GM21360 (cell line): ENCODE data around the gene P3H2.
A peak's percentile ranks its signal among the peaks of the same experiment; 100 is the strongest.

Source experiments
- ATAC-seq: cut with Tn5 transposase; IDR thresholded peaks from one replicate; pipeline ENCODE4 v1.9.1; 2021; ENCODE audit warnings: mild to moderate bottlenecking, moderate library complexity; ENCODE audit not compliant: unreplicated experiment

The P3H2 gene

GRCh38 chr3:190125436-190126068 lies 4.9 kb upstream of the P3H2 start:
- no peak for ATAC-seq

GRCh38 chr3:190124067-190124466 lies 3.4 kb upstream of the P3H2 start:
- no peak for ATAC-seq

- no peak for ATAC-seq
Observed at GRCh38 chr3:190122198-190122771, 1.6 kb upstream of the P3H2 start.

DNA sequence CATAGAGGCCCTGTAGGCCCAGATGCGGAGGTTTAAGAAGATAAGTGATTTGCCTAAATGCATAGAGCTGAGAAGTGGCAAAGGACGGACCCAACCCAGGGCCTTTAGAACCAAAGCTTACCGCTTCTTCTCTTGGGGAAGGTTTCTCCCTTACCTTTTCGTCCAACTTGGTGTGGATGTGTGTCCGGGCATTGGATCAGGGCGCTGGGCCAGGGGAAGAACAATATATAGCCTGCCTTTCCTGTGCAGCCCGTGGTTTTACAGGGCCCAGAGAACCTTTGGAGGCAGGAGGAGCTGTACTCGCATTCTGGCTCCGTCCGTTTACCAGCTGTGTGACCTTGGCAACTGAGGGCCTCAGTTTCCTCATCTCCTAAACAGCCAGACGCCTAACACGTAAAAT lies 686 bp upstream of the P3H2 start:
- ATAC-seq: no peak

DNA sequence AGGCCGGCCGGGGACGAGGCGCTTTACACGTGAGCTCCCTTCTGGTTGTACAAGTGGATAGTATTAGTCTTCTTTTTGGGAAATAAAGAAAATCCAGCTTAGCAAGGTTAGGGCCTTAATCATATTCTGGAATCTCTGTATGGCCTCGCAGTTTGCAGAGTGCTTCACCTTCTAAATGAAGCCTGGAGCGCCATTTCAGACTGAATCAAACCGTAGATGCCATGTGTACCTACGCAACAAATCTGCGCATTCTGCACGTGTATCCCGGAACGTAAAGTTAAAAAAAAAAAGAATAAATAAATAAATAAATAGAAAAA lies 322 bp upstream of the P3H2 start:
- no peak for ATAC-seq

DNA sequence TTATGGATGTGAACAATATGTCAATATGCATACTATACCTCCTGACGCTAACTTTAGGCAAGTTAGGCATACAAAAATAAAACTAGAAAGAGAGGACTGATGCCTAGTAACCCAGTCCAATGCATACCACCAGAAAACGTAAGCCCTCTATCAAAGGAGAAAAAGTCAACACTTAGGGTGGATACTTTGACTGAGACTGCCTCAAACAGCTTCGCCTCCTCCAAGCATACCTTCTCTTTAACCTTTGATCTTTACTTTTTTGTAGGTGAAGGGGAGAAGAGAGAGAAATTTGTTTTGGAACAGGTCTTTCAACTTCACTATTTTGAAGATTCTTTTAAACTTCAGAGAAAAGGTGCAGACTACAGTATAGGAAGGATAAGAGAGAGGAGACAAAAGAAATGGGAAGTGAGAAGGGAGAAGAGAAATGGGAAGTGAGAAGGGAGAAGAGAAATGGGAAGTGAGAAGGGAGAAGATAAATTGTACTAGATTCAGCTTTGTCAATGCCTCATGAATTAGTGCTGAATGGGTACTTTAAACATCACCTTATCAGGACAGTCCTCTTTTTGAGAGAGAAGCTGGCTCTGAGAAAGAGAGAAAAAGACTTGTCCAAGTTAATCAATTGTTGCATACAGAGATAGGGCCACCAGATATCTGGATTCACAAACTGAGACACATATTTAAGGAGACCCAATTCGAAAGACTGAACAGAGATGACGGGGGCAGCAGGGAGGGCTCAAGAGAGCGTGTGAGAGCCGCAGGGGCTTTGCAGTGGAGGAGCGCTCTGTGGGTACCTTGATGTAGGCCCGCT lies 1.0 kb downstream of the P3H2 start:
- ATAC-seq: peak; percentile 10

DNA sequence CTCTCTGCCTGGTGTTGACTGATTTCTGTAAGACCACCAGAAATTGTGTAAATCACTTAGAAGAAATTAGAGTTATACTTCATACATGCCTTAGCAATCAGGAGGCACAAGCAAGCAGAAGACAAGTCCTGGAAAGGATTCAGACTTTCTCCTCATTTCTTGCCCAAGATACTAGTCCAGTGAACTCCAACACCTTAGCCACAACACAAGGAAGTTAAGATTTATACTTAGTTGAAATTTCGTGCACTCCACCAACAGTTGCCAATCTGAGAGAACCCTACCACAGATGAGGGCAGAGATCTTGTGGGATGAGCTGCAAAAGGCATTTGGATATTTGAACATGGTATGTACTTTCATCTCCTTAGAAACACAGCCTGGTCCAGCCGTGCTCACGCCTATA lies 2.3 kb downstream of the P3H2 start:
- ATAC-seq: no peak

- no peak for ATAC-seq
Observed at GRCh38 chr3:190117981-190118380, 2.7 kb downstream of the P3H2 start.

DNA sequence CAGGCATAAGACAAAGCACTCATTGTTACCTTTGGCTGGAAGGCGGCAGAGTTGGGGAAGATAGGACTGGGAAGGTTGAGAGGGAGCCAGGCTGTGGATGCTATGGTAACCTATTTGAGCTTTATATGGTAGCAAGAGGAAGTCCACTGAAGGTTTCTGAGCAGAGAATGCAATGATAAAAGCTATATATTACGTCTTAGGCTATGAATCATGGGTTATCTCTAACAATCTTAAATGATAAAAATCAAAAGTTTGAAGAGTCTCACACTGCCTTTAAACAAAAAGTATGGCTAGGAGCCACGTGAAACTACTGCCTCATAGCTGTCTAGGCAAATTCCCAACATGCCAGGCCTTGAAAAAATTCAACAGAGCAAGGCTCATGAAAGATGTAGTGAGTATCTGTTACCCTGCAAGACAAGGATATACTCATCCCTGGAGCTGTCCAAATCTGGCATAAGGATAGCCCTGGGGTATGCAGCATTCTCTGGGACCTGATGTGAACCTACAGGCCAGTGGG lies 4.1 kb downstream of the P3H2 start:
- no peak for ATAC-seq

- no peak for ATAC-seq
Observed at GRCh38 chr3:190110826-190111225, 9.9 kb downstream of the P3H2 start.

- ATAC-seq: no peak
Observed at GRCh38 chr3:190109441-190109840, 11.3 kb downstream of the P3H2 start.

DNA sequence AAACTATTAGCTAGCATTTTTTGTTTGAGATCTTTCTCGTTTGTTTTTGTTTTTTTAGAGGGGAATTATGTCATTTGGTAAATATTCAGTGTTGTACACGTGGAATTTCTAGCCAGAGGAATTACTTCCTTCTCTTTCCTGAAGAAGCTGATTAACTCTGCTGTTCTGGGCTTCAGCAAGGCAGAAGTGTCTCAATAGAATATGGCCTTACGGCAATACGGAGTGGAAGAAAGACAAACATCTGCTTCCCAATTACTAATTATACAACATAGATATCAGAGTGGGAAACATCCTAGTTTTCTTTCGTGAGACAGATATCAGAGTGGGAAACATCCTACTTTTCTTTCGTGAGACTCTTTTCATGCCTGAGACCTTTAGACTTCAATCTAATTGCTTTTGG lies 11.9 kb downstream of the P3H2 start:
- no peak for ATAC-seq

DNA sequence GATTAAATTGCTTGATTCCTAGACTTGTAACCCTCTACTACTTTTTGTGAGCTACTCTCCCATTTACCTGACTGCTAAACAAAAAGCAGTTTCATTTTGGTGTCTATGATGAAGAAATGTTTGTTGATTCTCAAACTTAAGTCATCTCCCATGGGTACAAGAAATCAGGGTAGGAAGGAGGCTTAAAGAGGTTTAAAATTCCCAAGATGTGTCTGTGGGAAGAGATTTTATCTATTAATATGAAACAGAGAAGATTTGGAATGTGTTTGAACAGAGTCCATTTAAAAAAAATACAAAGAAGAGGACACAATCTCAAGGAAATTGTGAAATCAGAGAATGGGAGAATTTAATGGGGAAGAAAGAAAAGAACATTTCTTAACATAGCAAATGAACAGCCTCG lies 14.8 kb downstream of the P3H2 start:
- no peak for ATAC-seq

DNA sequence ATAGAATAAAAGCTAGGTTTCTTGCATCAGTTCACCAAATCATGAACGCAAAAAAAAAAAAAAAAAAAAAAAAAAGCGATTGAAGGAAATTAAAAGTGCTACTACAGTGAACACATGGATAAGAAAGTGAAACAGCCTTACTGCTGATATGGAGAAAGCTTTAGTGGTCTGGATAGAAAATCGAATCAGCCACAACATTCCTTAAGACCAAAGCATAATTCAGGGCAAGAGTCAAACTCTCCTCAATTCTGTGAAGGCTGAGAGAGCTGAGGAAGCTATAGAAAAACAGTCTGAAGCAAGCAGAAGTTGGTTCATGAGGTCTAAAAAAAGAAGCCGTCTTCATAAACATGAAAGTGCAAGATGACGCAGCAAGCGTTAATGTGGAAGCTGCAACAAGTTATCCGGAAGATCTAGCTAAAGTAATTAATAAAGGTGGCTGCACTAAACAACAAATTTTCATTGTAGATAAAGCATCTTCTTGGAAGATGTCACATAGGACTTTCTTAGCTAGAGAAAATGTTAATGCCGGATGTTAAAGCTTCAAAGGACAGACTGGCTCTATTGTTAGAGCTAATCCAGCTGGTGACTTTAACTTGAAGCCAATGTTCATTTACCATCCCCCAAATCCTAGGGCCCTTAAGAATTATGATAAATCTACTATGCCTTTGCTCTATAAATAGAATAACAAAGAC lies 19.2 kb downstream of the P3H2 start:
- peak; percentile 45 for ATAC-seq

GRCh38 chr3:190099099-190099498 lies 21.6 kb downstream of the P3H2 start:
- ATAC-seq: no peak

DNA sequence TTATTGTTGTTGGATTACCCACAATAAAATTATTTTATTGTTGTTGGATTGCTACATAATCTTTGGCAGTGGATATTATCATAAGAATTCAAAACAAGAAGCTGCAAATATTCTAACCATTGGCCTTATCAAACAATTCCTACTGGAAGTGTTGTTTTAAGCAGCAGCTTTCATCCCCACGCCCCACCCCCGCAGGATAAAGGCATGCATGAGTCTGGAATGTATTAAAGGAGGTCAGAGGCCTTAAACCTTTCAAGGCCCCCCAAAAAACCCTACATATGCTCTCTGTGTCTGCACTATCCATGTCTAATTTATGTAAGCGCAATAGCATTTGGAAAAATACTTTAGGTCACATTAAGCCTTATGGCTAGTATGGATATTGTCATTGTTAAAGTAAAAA lies 23.1 kb downstream of the P3H2 start:
- no peak for ATAC-seq

DNA sequence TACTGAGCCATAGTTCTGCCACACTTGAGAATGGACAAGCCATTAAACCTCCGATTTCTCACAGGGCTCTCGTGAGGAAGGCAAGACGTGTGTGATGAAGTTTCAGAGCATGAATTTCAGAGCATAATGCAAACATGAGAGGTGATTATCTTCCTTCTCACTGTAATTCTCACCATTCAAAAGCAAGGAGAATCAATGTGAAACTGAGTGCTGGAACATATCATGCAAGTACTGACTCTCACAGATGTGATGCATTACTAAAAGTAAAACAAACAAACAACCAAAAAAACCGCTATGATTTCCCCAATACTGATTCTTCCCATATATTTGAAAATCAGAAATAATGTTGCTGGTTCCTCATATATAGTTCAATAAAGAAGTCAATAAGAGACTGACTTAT lies 23.7 kb downstream of the P3H2 start:
- ATAC-seq: peak; percentile 43

DNA sequence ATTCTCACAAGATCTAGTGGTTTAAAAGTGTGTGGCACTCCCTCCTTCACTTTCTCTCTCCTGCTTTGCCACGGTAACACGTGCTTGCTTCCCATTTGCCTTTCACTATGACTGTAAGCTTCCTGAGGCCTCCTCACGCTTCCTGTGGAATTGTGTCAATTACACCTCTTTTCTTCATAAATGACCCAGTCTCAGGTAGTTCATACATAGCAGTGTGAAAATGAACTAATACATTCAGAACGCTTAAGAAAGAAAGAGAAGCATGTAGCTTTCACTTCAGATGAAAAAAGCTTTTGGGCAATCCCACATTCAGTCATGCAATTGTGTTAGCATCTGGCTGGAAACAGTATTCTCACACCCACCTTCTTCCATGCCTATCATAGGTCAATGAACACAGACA lies 24.4 kb downstream of the P3H2 start:
- peak; percentile 45 for ATAC-seq

DNA sequence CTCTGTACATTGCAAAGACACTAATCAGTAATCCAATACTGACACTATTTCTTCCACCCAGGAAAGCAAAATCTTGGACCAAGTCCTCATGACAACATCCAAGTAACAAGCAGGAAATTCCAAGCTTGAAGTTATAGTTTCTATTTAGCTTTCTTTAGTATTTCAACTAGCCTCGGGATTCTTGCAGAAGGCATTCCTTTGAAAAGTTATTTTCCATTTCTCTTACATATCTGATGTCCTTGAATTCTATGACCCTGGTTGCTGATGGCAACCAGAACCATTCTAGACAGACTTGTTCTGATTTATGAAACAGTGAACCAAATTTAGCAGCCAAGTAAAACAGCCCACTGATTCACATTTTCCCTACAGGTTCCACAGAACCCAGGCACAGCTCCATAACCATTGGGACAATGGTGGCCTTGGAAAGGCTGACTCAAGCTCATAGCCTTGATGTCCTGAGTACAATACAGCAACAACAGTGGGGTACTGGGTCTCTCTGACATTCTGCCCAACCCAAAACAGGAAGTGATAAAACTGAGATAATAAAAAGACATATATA lies 26.5 kb downstream of the P3H2 start:
- ATAC-seq: no peak

DNA sequence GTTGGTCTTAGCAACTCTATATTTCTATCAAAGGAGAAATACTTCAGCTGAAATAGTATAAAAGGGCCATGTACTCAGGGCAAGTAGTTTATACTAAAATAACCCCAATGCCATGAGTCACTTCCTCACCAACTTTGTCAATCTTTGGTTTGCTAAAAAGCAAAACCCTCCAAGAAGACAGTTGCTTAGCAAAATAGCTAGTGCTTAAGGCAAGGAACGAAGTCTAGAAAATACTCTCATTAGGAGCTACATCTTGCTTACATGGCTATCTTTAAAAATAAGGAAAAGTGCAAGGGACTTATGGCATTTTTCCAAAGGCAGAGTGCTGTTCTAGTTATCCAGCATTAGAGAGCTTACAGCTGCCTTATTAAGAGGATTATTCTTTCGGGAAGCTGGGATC lies 28.4 kb downstream of the P3H2 start:
- ATAC-seq: no peak

- peak; percentile 60 for ATAC-seq
Observed at GRCh38 chr3:190089711-190090110, 31.0 kb downstream of the P3H2 start.
